Erythroblast (primary cell): Measurements from ENCODE around the gene CCDC33.

ENCODE experiments used
- GATA1 ChIP-seq: IDR thresholded peaks from 2 replicates; pipeline ENCODE4 v1.6.1; 2011; ENCODE audit warnings: low read depth, mild to moderate bottlenecking, control low read depth, low read length, moderate library complexity
- POLR2A ChIP-seq: IDR thresholded peaks from 2 replicates; pipeline ENCODE4 v1.6.1; 2011; ENCODE audit warnings: mild to moderate bottlenecking, low read length

DNA sequence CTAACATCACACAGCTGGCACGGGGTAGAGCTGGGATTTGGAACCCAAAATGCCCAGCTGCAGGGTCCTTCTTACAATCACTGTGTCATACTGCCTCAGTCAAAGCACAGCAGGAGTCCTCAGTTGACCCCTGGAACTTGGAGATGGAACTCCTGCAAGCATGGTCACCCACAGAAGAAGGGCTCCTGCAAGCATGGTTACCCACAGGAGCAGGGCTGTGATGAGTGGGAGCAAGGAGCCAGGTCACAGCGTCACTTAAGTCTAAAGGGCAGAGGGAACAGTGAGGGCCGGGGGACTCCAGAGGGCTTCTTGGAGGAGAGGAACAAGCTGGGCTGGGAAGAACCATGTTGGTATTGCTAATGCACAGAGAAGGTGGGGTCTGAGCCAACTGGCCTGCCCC is 24.9 kb downstream of the CCDC33 start:
- no peak for TF ChIP-seq POLR2A
- no peak for TF ChIP-seq GATA1
